H1 (cell line): Measurements from ENCODE around the gene PRR36. TPM values are rescaled to one million over a fixed set of nuclear protein-coding genes. Genes with fewer than 3 reads are reported as not detected.

ENCODE experiments used
- CHD2 ChIP-seq: IDR thresholded peaks from 2 replicates; pipeline ENCODE4 v1.6.1; 2012; ENCODE audit warnings: low read length, improper control_type of control experiment
- CHD7 ChIP-seq: fragments of 300-600 bp; sonication (generic); IDR thresholded peaks from 2 replicates; pipeline ENCODE4 v1.7.1; 2012; ENCODE audit warnings: low read length, moderate library complexity, mild to moderate bottlenecking, inconsistent platforms; ENCODE audit not compliant: insufficient replicate concordance
- CREB1 ChIP-seq: IDR thresholded peaks from 2 replicates; pipeline ENCODE4 v1.6.1; 2012; ENCODE audit warnings: inconsistent platforms
- HDAC6 ChIP-seq: IDR thresholded peaks from one replicate; pipeline ENCODE4 v1.7.1; 2012; ENCODE audit warnings: low read depth, mild to moderate bottlenecking, inconsistent platforms, low read length, moderate library complexity
- polyA plus RNA-seq, 7 experiments: library from polyadenylated mRNA; depleted of rRNA in 3 of 7; stranded (reverse) in 5 of 7; unstranded in 2 of 7; fragments of >200 nt in 5 of 7; fragments of 200-250 nt in 2 of 7; gene quantifications; 1 replicate in 5 of 7; 2 replicates in 1 of 7; 4 replicates in 1 of 7; pipeline versions ENCODE4 v1.2.1 to v1.2.3, GENCODE V29; 2011 to 2013; ENCODE audit warnings: missing spikeins in 2 of 7, mixed read lengths in 2 of 7
- total RNA-seq: library from RNA; stranded (reverse); fragmentation: NEBNext Ultra II Directional; extraction: Animal tissue kit (Norgen Biotek cat#: 25700); gene quantifications from 2 replicates; pipeline ENCODE4 v1.2.1, GENCODE V29; 2021

PRR36 gene
- total and polyA plus RNA-seq, 2 of the 8 experiments (the other 6 are each of a cell fraction or from before 2014, with no cell fraction given) = 1.6 to 23.9 TPM

- TF ChIP-seq CHD7 (no peak), CHD2 (no peak), CREB1 (no peak), HDAC6 (no peak)
- TF ChIP-seq, all 59 proteins: peak for 0
Observed at GRCh38 chr19:7914099-7914498, 39.9 kb upstream of the PRR36 start (continued).
